Stimulated activated CD4-positive, alpha-beta T cell treated with anti-CD3 and anti-CD28 coated beads, Interleukin-1b, Interleukin-23, amount 100 ng/mL, for 4 hours (primary cell): ENCODE data around the gene IGFL2.
"Not testable (repeated sequence)": the region's sequence is repeated elsewhere in the genome, so short reads cannot be mapped to it uniquely, and the experiment has no call there.

Source experiments
- DNase-seq, 2 donors: peaks; one replicate each; pipeline ENCODE4 v3.0.0-alpha.2; 2020; ENCODE audit warnings: low read depth in 2 of 2

The IGFL2 gene

DNA sequence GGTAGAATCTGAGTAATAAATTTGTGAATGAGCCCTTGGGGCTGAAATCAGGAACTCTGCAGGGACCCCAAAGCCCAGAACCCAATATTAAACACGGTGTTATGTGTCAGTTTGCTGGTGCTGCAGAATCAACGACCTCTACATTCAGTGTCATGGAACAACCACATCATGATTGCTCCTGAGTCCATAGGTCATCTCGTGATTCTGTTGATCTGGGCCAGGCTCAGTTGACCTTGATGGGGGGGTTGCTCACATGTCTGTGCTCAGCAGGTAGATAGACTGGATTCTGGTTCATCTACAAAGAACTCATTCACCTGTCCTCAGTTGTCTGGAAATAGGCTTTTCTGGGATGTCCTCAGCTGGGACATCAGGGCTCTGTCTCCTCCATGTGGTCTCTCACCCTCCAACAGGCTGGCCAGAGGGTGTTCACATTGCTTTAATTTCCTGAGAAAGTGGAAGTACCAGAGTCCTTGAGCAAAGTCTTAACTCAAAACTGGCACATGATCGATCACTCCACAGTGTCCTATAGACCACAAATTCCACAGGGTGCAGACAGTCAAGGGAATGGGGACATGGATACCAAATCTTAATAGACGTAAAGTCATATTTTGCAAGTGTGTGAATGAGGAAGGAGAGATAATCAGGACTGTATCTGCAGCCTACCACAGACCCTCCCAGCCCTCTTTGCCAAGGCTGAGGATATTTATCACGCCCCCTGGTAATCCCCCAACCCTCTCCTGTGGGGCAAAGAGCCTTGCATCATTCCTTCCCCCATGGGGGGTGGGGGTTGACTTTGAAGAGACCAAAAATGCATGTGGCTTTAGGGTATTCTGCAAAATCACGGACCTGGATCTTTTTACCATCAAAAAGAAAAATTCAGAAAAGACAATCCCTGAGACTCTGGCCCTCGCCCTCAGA is 42.2 kb downstream of the IGFL2 start:
- no peak for DNase-seq

DNA sequence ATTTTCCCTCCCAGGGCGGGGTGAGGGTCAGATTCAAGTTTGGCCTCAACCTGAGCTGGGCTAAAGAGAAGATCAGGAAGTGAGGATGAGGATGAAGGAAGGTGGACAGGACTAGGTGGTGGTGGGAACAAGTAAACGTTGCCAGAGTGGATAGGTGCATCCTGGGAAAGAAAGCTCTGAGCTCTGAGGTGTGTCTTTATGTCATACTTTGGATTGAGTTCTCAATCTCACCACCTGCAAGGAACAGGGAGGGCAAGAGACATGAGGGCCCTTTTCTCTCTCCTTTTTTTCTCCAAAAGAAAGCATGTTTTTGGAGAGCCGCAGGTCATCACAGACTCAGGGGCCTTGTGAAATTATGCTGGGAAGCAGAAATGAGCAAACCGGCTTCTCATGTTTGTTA is 43.3 kb downstream of the IGFL2 start:
- DNase-seq = no peak

DNA sequence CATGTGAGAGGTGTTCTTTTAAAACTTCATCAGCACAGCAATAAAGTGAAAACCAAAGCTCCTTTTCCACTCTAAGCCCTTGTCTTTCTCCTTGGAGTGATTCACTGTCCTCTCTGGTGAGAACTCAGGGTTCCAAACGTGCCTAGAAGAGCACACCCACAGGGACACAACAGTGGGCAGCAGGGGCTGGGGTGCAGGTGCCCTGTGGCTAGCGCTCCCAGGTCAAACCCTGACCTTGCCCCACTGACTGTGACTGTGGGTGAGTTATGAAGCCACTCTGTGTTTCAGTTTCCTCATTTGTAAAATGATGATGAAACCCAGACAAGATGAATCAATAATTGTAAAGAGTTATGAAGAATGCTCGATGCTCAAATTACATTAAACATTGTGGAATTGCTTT is 43.9 kb downstream of the IGFL2 start:
- no peak for DNase-seq

DNA sequence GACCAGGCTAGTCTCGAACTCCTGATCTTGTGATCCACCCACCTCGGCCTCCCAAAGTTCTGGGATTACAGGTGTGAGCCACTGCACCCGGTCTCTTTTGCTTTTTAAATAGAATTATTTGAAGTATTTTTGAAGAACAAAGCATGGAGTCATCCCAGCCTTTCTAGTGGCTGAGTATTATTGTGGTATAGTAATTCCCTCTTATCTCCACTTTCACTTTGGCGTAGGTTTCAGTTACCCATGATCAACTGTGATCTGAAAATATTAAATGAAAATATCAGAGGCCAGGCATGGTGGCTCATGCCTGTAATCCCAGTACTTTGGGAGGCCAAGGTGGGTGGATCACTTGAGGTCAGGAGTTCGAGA is 44.6 kb downstream of the IGFL2 start:
- DNase-seq = not testable (repeated sequence)

DNA sequence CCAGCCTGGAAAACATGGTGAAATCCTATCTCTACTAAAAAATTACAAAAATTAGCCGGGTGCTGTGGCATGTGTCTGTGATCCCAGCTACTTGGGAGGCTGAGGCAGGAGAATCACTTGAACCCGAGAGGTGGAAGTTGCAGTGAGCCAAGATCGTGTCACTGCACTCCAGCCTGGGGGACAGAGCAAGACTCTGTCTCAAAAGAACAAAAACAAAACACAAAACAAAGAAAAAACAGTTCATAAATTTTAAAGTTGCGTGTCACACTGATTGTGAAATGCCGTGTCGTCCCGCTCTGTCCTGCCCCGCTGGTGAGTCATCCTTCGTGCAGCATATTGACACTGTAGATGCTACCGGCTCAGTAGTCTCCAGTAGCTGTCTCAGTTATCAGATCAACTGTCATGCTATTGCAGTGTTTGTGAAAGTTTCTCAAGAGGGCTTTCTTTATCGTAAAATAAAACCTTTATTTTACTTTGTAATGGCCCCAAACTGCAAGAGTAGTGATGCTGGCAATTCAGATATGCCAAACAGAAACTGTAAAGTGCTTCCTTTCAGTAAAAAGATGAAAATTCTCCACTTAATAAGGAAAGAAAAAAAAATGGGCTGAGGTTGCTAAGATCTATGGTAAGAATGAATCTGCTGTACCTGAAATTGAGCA is 45.1 kb downstream of the IGFL2 start:
- no peak for DNase-seq

DNA sequence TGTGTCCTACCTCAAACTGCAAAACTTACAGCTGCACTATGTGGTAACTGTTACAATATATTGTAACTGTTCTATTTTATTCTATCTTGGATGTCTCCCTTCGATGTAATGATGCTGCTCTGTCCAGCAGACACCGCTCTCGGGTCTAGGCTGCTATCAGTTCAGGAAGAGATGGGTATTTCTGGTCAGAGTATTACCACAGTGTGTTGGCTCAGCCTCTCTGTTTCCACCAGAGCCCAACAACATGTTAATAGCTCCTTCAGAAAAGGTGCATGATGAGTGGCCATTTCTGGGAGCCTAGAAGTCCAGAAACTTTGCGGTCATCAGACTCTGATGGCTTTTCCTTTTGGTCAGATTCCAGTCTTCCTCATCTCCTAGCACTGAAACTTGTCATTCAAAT is 45.6 kb downstream of the IGFL2 start:
- DNase-seq = no peak

DNA sequence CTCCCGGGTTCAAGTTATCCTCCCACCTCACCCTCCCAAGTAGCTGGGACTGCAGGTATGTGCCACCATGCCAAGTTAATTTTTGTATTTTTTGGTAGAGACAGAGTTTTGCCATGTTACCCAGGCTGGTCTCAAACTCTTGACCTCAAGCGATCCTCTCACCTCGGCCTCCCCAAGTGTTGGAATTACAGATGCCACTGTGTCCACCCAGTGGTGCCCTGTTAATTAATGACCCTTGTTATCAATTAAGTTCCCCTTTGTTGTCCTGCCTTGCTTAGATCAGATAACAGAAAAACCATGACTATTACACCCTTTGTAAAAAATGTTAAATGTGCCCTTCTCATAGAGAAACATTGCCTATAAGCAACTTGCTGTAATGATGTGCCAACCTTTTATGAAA is 47.1 kb downstream of the IGFL2 start:
- no peak for DNase-seq

DNA sequence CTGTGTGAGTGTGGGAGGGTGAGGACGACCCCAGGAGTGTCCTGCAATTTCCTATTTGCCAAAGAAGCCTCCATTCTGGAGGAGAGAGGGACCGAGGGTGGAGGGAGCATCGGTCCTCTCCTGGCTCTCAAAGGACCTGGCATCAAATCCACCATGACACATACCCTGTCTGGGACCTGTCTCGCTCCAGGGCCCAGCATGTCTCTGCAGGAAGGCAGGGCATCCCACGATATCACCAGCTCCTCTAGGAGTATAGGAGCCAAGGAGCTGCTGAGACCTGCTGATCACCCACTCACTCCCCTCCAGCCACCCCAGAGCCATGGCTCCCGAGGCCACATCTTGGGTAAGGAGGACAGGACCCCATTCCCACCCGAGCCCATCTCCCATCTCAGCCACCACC is 47.9 kb downstream of the IGFL2 start:
- not testable (repeated sequence) for DNase-seq

DNA sequence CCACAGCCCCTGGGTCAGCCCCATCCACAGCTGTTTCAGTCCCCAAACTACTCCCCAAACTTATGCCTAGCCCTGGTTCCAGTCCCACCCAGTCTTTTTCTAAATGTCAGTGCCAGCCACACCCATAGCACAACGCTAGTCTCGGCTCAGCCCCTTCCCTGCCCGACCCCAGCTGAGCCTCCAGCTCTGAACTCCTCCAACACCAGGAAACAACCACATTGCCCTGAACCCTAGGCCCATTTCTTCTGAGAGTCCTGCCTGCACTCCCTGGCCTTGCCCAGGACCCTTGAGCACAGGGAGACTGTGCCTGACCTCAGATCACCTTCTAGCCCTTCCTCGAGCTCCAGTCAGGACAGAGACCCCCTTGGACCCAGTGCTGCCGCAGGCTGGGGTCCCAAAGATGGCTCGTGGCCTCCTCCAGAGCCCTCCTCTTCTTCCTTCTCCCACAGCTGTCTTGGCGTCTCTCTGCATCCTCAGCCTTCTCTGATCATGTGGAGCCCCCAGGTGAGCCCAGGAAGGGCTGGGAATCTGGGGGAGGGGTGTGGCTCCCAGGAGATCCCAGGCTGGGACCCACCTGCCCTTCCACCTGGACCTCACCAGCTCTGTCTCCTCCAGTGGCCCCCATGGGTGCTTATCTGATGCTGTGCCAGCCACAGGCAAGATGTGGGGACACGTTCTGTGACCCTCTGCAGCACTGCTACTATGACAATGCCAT is 48.5 kb downstream of the IGFL2 start:
- DNase-seq = no peak

DNA sequence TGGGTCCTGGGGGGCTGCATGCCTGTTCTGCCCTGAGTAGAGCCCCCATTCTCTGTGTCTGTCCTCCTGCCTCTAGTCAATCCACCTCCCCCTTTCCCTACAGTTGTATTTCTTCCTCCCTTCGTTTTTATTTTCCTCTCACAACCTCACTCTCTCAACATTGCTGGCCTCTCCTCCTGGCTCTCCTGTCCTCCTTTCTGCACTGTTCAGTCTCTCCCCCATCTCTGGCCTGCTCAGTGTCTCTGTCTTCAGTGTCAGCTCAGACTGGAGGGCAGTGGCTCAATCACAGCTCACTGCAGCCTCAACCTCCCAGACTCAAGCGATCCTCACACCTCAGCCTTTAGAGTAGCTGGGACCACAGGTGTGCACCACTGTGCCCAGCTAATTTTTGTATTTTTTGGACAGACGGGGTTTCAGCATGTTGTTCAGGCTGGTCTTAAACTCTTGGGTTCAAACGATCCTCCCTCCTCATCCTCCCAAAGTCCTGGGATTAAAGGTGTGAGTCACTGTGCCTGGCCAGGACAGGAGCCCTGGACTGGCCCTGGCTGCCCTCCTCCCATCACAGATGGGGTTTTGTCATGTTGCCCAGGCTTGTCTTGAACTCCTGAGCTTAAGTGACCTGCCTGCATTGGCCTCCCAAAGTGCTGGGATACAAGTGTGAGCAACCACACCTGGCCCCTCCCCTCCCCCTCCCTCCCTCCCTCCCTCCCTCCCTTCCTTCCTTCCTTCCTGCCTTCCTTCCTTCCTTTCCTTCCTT is 49.5 kb downstream of the IGFL2 start:
- DNase-seq = no peak

DNA sequence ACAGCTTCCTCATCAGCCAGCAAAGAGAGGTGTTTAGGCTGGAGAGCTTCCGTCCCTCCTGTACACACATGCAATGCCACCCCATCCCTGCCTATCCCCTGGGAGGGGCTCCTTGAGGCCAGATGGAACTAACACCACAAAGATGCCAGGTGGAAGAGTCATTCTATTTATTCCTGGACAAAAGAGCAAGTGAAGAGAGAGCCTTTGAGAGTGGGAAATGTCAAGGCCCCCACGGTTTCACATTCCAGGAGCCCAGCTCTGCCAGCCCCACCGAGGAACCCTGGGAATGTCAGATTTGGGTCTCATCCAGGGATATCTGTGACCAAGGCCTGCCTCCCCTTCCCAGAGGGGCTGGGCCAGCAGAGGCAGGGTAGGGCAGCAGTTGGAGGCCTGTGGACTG is 50.7 kb downstream of the IGFL2 start:
- DNase-seq = no peak

DNA sequence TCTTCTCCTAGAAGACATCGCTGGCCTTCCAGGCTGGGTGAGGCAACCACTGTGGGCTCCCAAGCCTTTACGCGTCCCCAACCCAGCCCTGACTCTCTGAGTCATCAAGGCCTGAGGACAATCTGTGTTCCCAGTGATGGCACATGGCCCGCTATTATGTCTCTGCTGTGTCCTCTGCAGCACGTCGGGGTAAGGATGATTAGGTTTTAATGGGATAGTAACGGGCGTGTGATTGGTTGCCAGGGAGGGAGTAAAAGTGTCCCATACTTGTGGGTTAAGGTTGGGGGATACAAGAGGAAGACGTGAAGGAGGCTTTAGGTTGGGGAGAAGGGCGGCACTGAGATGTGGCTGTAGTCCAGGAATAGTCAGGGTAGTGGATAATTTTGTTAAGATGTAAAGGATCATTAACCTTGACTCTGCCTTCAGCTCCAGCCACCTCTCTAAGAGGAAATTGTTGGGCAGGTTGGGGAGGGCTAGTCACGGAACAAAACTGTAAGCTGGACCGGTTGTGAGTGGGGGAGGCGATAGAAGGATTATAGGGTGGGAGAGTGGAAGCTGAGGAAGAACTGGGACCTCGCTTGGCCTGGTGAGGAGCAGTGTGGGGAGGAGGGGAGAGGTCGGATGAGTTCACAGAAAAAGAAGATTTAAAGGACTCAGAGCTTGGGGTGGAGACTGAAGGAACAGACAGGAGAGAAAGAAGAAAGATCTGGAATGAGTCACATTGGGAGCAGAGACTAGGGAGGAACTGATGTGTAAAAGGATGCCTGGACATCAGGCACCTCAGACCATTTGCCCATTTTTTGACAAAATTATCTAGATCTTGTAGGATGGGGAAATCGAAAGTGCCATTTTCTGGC is 53.6 kb downstream of the IGFL2 start:
- no peak for DNase-seq

DNA sequence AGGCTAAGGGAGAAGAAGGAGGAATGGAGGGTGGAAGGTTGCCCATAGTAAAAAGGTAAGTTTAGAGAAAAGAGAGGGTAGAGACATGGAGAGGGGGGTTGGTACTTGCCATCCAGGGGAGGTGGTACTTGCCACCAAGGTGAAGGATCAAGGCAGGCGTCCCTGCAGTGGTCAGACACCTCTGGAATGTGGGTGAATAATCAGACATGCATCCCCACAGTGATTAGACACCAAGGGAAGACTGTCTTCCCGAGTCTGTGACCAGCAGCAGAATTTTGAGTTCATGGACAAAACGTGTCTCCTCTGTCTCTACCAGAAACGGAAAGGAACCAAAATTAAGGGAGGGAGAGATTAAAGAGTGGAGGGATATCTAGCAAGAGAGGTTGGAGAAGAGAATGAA is 54.4 kb downstream of the IGFL2 start:
- no peak for DNase-seq

DNA sequence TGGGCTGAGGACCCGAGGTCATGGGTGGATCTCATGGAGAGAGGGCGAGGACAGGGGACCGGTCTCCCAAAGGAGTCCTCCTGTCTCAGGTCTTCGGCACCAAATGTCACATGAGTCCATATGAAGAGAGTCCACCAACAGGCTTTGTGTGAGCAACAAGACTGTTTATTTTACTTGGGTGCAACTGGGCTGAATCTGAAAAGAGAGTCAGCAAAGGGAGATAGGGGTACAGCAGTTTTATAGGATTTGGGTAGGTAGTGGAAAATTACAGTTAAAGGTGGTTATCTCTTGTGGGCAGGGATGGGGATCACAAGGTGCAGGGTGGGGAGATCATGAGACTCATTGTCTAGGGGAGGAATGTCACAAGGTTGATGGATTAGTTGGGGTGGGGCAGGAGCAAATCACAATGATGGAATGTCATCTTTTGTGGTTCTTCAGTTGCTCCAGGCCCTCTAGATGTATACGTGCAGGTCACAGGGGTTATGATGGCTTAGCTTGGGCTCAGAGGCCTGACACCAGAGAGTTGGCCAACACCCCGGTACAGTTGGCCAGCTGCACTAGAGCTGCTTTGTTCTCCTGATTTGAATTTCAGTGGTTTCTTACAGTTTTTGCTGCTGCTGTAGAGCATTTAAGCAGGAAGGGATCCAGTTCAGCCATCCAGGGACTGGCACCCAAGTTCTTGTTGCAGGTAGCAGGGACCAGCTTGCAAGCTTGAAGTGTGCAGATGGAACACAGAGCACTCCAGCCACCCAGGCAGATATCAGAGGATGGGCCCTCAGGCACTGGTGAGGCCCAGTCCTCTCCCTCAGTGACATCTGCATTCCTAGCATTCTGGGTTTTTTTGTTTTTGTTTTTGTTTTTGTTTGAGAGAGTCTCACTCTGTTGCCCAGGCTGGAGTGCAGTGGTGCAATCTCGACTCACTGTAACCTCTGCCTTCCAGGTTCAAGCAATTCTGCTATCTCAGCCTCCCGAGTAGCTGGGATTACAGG is 55.1 kb downstream of the IGFL2 start:
- no peak for DNase-seq

DNA sequence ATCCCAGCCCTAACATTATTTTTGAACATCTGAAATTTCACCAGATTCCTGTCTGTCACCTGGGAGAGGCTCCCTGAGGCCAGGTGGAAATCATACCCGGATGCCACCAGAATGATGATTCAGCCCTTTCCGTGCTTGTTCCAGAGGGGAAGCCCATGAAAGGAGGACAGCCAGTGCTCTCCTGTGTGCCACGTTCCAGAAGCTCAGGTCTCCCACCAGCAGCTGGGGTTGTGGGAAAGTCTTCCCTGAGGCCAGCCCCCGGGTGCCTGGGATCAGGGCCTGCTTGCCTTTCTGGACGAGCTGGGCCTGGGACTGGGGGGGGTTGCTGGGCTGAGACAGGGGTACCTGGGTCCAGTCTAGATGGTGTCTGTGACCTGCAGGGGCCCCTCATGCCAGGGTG is 56.0 kb downstream of the IGFL2 start:
- no peak for DNase-seq

DNA sequence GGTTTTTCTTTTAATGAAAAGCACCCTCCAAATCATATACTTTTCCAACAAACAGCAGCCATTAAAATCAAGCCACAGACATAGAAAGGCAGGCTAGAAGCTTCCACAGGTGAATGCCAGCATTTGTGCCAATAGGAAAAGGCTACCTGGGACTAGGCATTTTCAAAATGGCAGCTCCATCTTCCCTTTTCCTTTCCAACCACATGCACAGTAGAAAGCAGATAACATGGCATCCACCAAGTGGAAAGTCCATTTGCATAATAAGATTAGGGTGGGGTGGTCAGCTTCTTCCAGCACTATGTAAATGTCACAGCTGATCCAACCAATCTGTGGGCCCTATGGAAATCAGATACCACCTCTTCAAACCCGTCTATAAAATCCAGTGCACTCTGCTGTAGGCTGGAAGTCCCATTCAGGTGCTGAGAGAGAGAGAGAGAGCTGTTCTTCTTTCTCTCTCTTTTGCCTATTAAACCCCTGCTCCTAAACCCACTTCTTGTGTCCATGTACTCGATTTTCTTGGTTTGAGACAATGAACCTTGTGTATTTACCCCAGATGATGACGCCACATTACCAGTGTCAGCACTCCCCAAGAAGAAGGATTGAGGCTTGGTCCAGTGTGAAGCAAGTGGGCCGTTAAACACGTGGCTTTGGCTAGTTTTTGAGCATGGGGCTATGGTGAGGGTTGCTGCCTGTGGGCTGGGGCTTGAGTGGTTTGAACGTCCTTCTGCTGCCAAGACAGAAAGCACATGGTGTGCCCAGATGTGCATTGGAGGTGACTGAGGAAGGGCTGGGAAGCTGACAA is 57.3 kb downstream of the IGFL2 start:
- no peak for DNase-seq

DNA sequence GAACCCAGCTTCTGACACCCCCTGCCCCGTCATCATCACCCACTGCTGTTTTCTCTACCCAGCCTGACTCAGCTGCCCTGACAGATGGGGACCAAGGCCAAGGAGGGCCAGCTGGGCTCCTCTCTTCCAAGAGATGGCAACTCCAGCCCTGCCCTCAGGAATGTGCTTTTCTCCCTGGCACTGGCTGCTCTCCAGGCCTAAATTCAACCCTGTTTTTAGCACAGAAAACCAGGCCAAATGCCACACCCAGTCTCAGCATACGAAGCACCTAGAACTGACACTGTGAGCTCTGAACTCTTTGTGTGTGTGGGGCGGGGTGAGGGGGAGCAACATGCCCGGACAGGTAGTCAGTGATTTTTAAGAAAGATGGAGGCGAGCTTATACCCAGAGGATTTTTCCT is 58.1 kb downstream of the IGFL2 start:
- DNase-seq = no peak

DNA sequence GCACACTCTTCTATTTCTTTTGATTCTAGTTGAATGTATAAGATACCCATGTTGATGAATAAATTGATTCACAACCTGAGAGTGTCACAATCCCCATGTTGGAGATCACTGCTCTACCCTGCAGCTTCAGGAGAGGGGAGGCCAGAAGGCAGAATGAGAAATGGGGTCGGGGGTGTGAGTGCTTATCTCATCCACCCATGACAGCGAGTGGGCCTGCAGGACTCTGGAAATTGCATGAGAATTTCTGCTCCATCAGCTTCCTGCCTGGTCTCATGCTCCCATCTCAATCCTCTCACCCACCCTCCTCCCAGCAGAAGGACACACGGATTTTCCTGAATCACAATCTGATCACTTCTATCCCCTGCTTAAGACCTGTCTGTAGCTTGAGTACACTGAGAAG is 58.6 kb downstream of the IGFL2 start:
- no peak for DNase-seq

DNA sequence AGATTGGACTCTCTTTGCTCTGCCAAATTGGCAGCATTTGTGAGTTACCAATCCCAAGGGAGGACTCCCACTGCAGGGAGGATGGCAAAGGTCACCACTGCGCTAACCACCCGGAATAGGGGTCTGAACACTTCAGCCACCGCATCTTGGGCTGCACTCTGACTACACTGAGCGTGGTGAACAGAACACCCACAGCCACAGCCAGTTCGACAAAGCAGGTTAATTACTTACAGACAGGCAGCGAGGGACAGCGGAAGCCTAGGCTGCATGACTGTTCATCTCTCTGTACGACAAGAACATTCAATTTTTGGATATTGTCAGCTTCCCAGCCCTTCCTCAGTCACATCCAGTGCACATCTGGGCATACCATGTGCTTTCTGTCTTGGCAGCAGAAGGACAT is 59.8 kb downstream of the IGFL2 start:
- not testable (repeated sequence) for DNase-seq
